HCT116 (cell line): ENCODE measurements around the gene EXOC4. TPM values are rescaled to one million over a fixed set of nuclear protein-coding genes. Genes with fewer than 3 reads are reported as not detected.

Experiments
- ATAC-seq: fragments of 200-7000 bp; cut with Tn5 transposase; 2 replicates; pipeline ENCODE4 v1.9.1; 2020; ENCODE audit warnings: mild to moderate bottlenecking, moderate library complexity
- BruUV-seq: library from RNA; stranded (reverse); fragments of 400-500 nt; replicated peaks from 2 replicates; lab custom pipeline; 2021; lab: Mats Ljungman, UMichigan
- CTCF ChIA-PET: fragments of 300-600 bp; sonication (Branson Sonifier 250); formaldehyde crosslinking; loops from one replicate; lab custom pipeline; 2021; ENCODE audit warnings: antibody characterized with exemption; lab: Charles Lee
- POLR2A ChIA-PET: fragments of 300-600, 350-600 bp; sonication (Branson Sonifier 250); formaldehyde crosslinking; loops from one replicate; lab custom pipeline; 2021; ENCODE audit warnings: antibody characterized with exemption; lab: Charles Lee
- RAD21 ChIA-PET, 2 experiments: fragments of 300-600 bp; sonication (Branson Sonifier 250); formaldehyde crosslinking; loops; one replicate each; lab custom pipeline; 2023; ENCODE audit warnings: low total read pairs in 2 of 2; ENCODE audit not compliant: uncharacterized antibody in 2 of 2, unreplicated experiment in 2 of 2, low non-redundant PET in 1 of 2; lab: Charles Lee
- DNase-seq: peaks from one replicate; pipeline ENCODE4 v3.0.0-alpha.2; 2010; ENCODE audit warnings: low read depth, low spot score
- H2AFZ ChIP-seq: fragments of 200-600 bp; shearing (Covaris generic), sonication (generic); 2 replicates; pipeline ENCODE4 v1.6.1; 2017; ENCODE audit warnings: low read depth, mixed run types, mixed read lengths, antibody characterized with exemption, low read length; ENCODE audit not compliant: poor library complexity, severe bottlenecking
- H3K27ac ChIP-seq: 2 replicates; pipeline ENCODE4 v1.5.1; 2012; ENCODE audit warnings: low read depth, low read length
- H3K27me3 ChIP-seq: fragments of 200-600 bp; sonication (generic); 2 replicates; pipeline ENCODE4 v1.6.1; 2016; ENCODE audit warnings: mixed run types, low read length, mixed read lengths; ENCODE audit not compliant: insufficient read depth
- H3K36me3 ChIP-seq, 2 experiments: fragments of 200-500 bp in 1 of 2; fragments of 200-600 bp in 1 of 2; sonication (Bioruptor generic) in 1 of 2; sonication (generic) in 1 of 2; 2 replicates each; pipeline versions ENCODE4 v1.5.1 to v1.6.1; 2014 to 2016; ENCODE audit warnings: low read length in 2 of 2, inconsistent platforms in 1 of 2, mixed read lengths in 1 of 2, mixed run types in 1 of 2; ENCODE audit not compliant: insufficient read depth in 2 of 2, control insufficient read depth in 1 of 2
- H3K4me1 ChIP-seq, 2 experiments: fragments of 200-600 bp in 1 of 2; sonication (generic) in 1 of 2; 2 replicates each; pipeline versions ENCODE4 v1.5.1 to v1.6.1; 2012 to 2017; ENCODE audit warnings: low read length in 2 of 2, inconsistent platforms in 1 of 2, mild to moderate bottlenecking in 1 of 2, mixed read lengths in 1 of 2, mixed run types in 1 of 2, moderate library complexity in 1 of 2; ENCODE audit not compliant: insufficient read depth in 2 of 2, control insufficient read depth in 1 of 2
- H3K4me2 ChIP-seq: fragments of 200-600 bp; sonication (generic); 2 replicates; pipeline ENCODE4 v1.6.1; 2017; ENCODE audit warnings: mixed run types, low read length, mixed read lengths
- H3K4me3 ChIP-seq, 2 experiments: fragments of 200-600 bp in 1 of 2; sonication (generic) in 1 of 2; replicated peaks in 1 of 2; 2 replicates each; pipeline ENCODE4 v1.5.1; 2011 to 2016; ENCODE audit warnings: low read length in 2 of 2, control low read depth in 1 of 2, low read depth in 1 of 2, mild to moderate bottlenecking in 1 of 2, mixed read lengths in 1 of 2, mixed run types in 1 of 2
- H3K79me2 ChIP-seq: fragments of 200-600 bp; sonication (generic); 2 replicates; pipeline ENCODE4 v1.6.1; 2017; ENCODE audit warnings: mild to moderate bottlenecking, mixed run types, low read length, moderate library complexity, mixed read lengths; ENCODE audit not compliant: insufficient read depth
- H3K9ac ChIP-seq: fragments of 200-600 bp; sonication (generic); 2 replicates; pipeline ENCODE4 v1.6.1; 2016; ENCODE audit warnings: low read length, mixed read lengths
- H3K9me2 ChIP-seq: fragments of 200-600 bp; sonication (generic), shearing (Covaris generic); 2 replicates; pipeline ENCODE4 v1.6.1; 2017; ENCODE audit warnings: mixed run types, mild to moderate bottlenecking, moderate library complexity; ENCODE audit not compliant: insufficient read depth
- H3K9me3 ChIP-seq, 2 experiments: fragments of 200-500 bp in 1 of 2; fragments of 200-600 bp in 1 of 2; sonication (Bioruptor generic) in 1 of 2; sonication (generic) in 1 of 2; 2 replicates each; pipeline ENCODE4 v1.6.1; 2014 to 2017; ENCODE audit warnings: low read length in 2 of 2, mixed read lengths in 2 of 2, inconsistent platforms in 1 of 2, low read depth in 1 of 2, mild to moderate bottlenecking in 1 of 2, mixed run types in 1 of 2, moderate library complexity in 1 of 2; ENCODE audit not compliant: control insufficient read depth in 1 of 2, insufficient read depth in 1 of 2
- H4K20me1 ChIP-seq: fragments of 200-600 bp; sonication (generic), shearing (Covaris generic); 2 replicates; pipeline ENCODE4 v1.6.1; 2017; ENCODE audit warnings: mixed run types, mild to moderate bottlenecking, moderate library complexity; ENCODE audit not compliant: insufficient read depth
- ATF3 ChIP-seq: IDR thresholded peaks from 2 replicates; pipeline ENCODE4 v1.6.1; 2012
- CEBPB ChIP-seq: IDR thresholded peaks from 2 replicates; pipeline ENCODE4 v1.6.1; 2012; ENCODE audit warnings: low read depth
- CTCF ChIP-seq, 3 experiments: fragments of 200-600 bp in 1 of 3; sonication (generic) in 1 of 3; IDR thresholded peaks in 2 of 3; conservative IDR thresholded peaks in 1 of 3; 2 replicates each; pipeline ENCODE4 v1.5.1; 2012 to 2017; ENCODE audit warnings: low read depth in 2 of 3, low read length in 2 of 3, antibody characterized with exemption in 1 of 3, borderline replicate concordance in 1 of 3, control low read depth in 1 of 3, mild to moderate bottlenecking in 1 of 3, mixed read lengths in 1 of 3, mixed run types in 1 of 3, moderate library complexity in 1 of 3; ENCODE audit not compliant: insufficient read depth in 1 of 3
- EGR1 ChIP-seq: IDR thresholded peaks from 2 replicates; pipeline ENCODE4 v1.6.1; 2012; ENCODE audit warnings: low read depth
- ELF1 ChIP-seq: IDR thresholded peaks from 2 replicates; pipeline ENCODE4 v1.6.1; 2012; ENCODE audit warnings: low read depth, borderline replicate concordance
- EZH2 ChIP-seq: fragments of 200-600 bp; sonication (generic); IDR thresholded peaks from 2 replicates; pipeline ENCODE4 v1.6.1; 2017; ENCODE audit warnings: antibody characterized with exemption, mixed run types
- EZH2phosphoT487 ChIP-seq: fragments of 200-600 bp; IDR thresholded peaks from 2 replicates; pipeline ENCODE4 v1.6.1; 2018; ENCODE audit warnings: antibody characterized with exemption, borderline replicate concordance
- FOSL1 ChIP-seq: IDR thresholded peaks from 2 replicates; pipeline ENCODE4 v1.6.1; 2012; ENCODE audit warnings: low read depth
- JUND ChIP-seq: IDR thresholded peaks from 2 replicates; pipeline ENCODE4 v1.6.1; 2012
- MAX ChIP-seq: IDR thresholded peaks from 2 replicates; pipeline ENCODE4 v1.6.1; 2012
- POLR2AphosphoS5 ChIP-seq: IDR thresholded peaks from 2 replicates; pipeline ENCODE4 v1.6.1; 2011; ENCODE audit warnings: mild to moderate bottlenecking, low read depth, low read length, moderate library complexity
- REST ChIP-seq: IDR thresholded peaks from 2 replicates; pipeline ENCODE4 v1.6.1; 2012; ENCODE audit warnings: low read depth
- TCF7L2 ChIP-seq: IDR thresholded peaks from 2 replicates; pipeline ENCODE4 v1.7.0; 2011; ENCODE audit warnings: borderline replicate concordance, inconsistent platforms; ENCODE audit not compliant: insufficient read depth, insufficient read length; ENCODE audit errors: extremely low read depth
- YY1 ChIP-seq: IDR thresholded peaks from 2 replicates; pipeline ENCODE4 v1.6.1; 2011; ENCODE audit warnings: low read length, low read depth, moderate library complexity, mild to moderate bottlenecking; ENCODE audit not compliant: insufficient replicate concordance; ENCODE audit errors: extremely low read depth
- ZFX ChIP-seq: fragments of 450-650 bp; IDR thresholded peaks from 2 replicates; pipeline ENCODE4 v1.6.1; 2017
- intact Hi-C: fragments of 100-400 bp; cut with micrococcal nuclease; formaldehyde crosslinking; loops from 2 replicates; pipeline ENCODE4 v1.10.0; 2022
- total RNA-seq: library from RNA; stranded (reverse); gene quantifications from one replicate; pipeline ENCODE4 v1.2.1, GENCODE V29; 2021; ENCODE audit not compliant: unreplicated experiment

Gene EXOC4
- total RNA-seq, 1 experiment from 2014 or later, result 40.3 TPM

- RAD21 ChIA-PET, result no interaction called here
- no peaks in the 10 kb centered on the region for H3K79me2 ChIP-seq
- no peak for ATAC-seq
- H3K9me2 ChIP-seq, result no peaks in the 10 kb centered on the region
- no peak overlapping the region for H3K9ac ChIP-seq
- TF ChIP-seq CEBPB (peak; percentile 68), MAX (no peak), TCF7L2 (no peak), FOSL1 (peak; percentile 14; the same call in 1 of the 2 replicates)
- H3K27ac ChIP-seq, result no peak overlapping the region
- no peak overlapping the region for H2AFZ ChIP-seq
- H3K36me3 ChIP-seq, result no peaks in the 10 kb centered on the region
- CTCF ChIA-PET, result no interaction called here
- H4K20me1 ChIP-seq, result no peaks in the 10 kb centered on the region
- no peaks in the 10 kb centered on the region for H3K27me3 ChIP-seq
- H3K4me2 ChIP-seq, result no peak overlapping the region
- POLR2A ChIA-PET, result no interaction called here
- no TSS peak for BruUV-seq
- peaks cover 0 to 5% of the 10 kb centered on the region in 2 experiments; a peak in 1 of 4 replicates for H3K4me1 ChIP-seq
- no peak overlapping the region for H3K4me3 ChIP-seq
- no peak for DNase-seq
- intact Hi-C loops, result no loop called here
- no peaks in the 10 kb centered on the region for H3K9me3 ChIP-seq
Measured at GRCh38 chr7:133633055-133633454, 380.2 kb downstream of the EXOC4 start.

- H3K9me2 ChIP-seq, result no peaks in the 10 kb centered on the region
- ATAC-seq, result no peak
- H3K36me3 ChIP-seq, result no peaks in the 10 kb centered on the region
- no peaks in the 10 kb centered on the region for H3K27me3 ChIP-seq
- no peak overlapping the region for H3K4me2 ChIP-seq
- H3K4me3 ChIP-seq, result no peak overlapping the region
- intact Hi-C loops, result no loop called here
- ChIA-PET POLR2A (no interaction called here), CTCF (no interaction called here), RAD21 (no interaction called here)
- no TSS peak for BruUV-seq
- H3K9me3 ChIP-seq, result no peaks in the 10 kb centered on the region
- H3K9ac ChIP-seq, result no peak overlapping the region
- no peaks in the 10 kb centered on the region for H4K20me1 ChIP-seq
- H3K27ac ChIP-seq, result no peak overlapping the region
- no peak overlapping the region for H2AFZ ChIP-seq
- no peak for DNase-seq
- peaks cover 0 to 5% of the 10 kb centered on the region in 2 experiments; a peak in 1 of 4 replicates for H3K4me1 ChIP-seq
- no peaks in the 10 kb centered on the region for H3K79me2 ChIP-seq
- TF ChIP-seq ELF1 (no peak), EGR1 (no peak), ATF3 (no peak), REST (no peak), FOSL1 (no peak), TCF7L2 (no peak), YY1 (no peak), MAX (no peak), POLR2AphosphoS5 (no peak), EZH2phosphoT487 (no peak), CTCF (IDR thresholded peaks at IDR 0.05 in 2 of 3, conservative IDR thresholded peaks at IDR 0.05 in 1 of 3; ENCODE audit: borderline replicate concordance in 1 of 3, insufficient read depth in 1 of 3, low read depth in 2 of 3, low read length in 2 of 3) (no peak), ZFX (no peak), EZH2 (no peak), JUND (no peak)
Measured at GRCh38 chr7:133635541-133635940, 382.7 kb downstream of the EXOC4 start.
